ENCODE data around the gene SCN4A. TPM values are rescaled to one million over a fixed set of nuclear protein-coding genes. Genes with fewer than 3 reads are reported as not detected.

Gene SCN4A
- total and polyA plus RNA-seq, 2 of the 13 experiments (the other 11 are each of a cell fraction or from before 2014, with no cell fraction given), result 0.02 to 0.03 TPM

DNA sequence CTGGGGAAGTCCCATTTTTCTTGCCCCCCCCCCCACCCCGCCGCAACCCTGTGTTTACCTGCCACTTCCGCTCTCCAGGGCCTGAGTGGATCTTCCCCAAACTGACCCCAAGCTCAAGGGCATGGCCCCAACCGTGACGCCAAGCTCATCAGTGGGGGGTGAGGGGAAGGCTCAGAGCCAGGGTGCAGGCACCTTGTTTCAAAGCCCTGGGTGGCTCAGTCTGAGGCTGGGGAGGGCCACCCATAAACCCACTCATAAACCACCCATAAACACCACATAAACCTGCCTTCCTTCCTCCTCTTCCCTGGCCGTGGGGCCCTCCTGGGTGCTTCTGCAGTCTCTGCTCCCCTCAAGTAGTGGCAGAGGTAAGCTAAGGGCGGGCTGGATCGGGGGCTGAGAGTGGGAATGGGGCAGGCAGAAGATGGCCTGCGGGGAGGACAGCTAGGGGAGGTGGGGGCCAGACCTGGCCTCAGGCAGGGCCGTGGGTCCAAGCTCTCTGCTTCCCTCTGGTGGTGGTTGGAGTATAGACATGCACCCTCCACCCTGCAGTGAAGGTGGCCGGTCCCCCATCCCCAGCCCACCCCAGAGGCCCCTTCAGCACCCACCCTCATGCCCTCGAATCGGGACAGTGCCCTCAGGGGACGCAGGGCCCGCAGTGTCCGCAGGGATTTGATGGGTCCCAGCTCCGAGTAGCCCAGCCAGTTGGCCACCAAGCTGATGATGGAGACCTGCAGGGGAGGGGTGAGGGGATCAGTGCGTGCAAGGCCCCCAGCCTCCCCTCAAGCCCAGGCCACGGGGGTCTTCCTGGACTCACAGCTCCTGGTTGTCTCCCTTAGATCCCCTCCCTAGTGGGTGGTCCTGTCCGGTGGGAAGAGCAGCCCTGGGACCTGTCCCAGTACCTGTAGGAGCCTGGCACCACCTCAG lies 26.0 kb downstream of the SCN4A start (continued):
- TF ChIP-seq, protein P1, sequence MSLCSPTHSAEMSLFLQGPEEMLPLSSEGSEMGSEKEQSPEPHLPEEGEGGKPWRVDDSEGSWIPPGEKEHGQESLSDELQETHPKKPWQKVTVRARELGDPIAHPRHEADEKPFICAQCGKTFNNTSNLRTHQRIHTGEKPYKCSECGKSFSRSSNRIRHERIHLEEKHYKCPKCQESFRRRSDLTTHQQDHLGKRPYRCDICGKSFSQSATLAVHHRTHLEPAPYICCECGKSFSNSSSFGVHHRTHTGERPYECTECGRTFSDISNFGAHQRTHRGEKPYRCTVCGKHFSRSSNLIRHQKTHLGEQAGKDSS (CRISPR knock-in tag; IDR thresholded peaks at IDR 0.05; ENCODE audit: borderline replicate concordance, low read depth), result peak; percentile 89
- TF ChIP-seq ARNT (IDR thresholded peaks at IDR 0.05), result no peak
- TF ChIP-seq BORCS8-MEF2B (CRISPR knock-in tag; IDR thresholded peaks at IDR 0.05), result no peak
- TF ChIP-seq RBM39 (IDR thresholded peaks at IDR 0.05; ENCODE audit: low read depth, low read length, poor library complexity, severe bottlenecking), result no peak
- no peak; the same call in 1 of the 2 replicates for TF ChIP-seq ZNF225 (CRISPR knock-in tag; IDR thresholded peaks at IDR 0.05)
- TF ChIP-seq EP300 (IDR thresholded peaks at IDR 0.05; ENCODE audit: low read depth in 2 of 2, low read length in 2 of 2), result no peak
- TF ChIP-seq EP300 (CRISPR knock-in tag; IDR thresholded peaks at IDR 0.05; ENCODE audit: borderline replicate concordance), result no peak
- TF ChIP-seq, protein P2, sequence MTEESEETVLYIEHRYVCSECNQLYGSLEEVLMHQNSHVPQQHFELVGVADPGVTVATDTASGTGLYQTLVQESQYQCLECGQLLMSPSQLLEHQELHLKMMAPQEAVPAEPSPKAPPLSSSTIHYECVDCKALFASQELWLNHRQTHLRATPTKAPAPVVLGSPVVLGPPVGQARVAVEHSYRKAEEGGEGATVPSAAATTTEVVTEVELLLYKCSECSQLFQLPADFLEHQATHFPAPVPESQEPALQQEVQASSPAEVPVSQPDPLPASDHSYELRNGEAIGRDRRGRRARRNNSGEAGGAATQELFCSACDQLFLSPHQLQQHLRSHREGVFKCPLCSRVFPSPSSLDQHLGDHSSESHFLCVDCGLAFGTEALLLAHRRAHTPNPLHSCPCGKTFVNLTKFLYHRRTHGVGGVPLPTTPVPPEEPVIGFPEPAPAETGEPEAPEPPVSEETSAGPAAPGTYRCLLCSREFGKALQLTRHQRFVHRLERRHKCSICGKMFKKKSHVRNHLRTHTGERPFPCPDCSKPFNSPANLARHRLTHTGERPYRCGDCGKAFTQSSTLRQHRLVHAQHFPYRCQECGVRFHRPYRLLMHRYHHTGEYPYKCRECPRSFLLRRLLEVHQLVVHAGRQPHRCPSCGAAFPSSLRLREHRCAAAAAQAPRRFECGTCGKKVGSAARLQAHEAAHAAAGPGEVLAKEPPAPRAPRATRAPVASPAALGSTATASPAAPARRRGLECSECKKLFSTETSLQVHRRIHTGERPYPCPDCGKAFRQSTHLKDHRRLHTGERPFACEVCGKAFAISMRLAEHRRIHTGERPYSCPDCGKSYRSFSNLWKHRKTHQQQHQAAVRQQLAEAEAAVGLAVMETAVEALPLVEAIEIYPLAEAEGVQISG (CRISPR knock-in tag; IDR thresholded peaks at IDR 0.05), result peak; percentile 54; the same call in 1 of the 2 replicates
- no peak for TF ChIP-seq ZNF431 (CRISPR knock-in tag; IDR thresholded peaks at IDR 0.05; ENCODE audit: borderline replicate concordance, low read depth)
- no peak for TF ChIP-seq GLI4 (CRISPR knock-in tag; IDR thresholded peaks at IDR 0.05; ENCODE audit: borderline replicate concordance)
- TF ChIP-seq ZNF549 (CRISPR knock-in tag; IDR thresholded peaks at IDR 0.05), result no peak
- TF ChIP-seq NFE2 (CRISPR knock-in tag; IDR thresholded peaks at IDR 0.05), result no peak
- TF ChIP-seq SPEN (CRISPR knock-in tag; IDR thresholded peaks at IDR 0.05; ENCODE audit: low read depth), result peak; percentile 67
- TF ChIP-seq, protein P3, sequence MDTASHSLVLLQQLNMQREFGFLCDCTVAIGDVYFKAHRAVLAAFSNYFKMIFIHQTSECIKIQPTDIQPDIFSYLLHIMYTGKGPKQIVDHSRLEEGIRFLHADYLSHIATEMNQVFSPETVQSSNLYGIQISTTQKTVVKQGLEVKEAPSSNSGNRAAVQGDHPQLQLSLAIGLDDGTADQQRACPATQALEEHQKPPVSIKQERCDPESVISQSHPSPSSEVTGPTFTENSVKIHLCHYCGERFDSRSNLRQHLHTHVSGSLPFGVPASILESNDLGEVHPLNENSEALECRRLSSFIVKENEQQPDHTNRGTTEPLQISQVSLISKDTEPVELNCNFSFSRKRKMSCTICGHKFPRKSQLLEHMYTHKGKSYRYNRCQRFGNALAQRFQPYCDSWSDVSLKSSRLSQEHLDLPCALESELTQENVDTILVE (CRISPR knock-in tag; IDR thresholded peaks at IDR 0.05), result no peak
- no peak for TF ChIP-seq TOPORS (CRISPR knock-in tag; IDR thresholded peaks at IDR 0.05)
- no peak for TF ChIP-seq HNF4A (CRISPR knock-in tag; IDR thresholded peaks at IDR 0.05)
- TF ChIP-seq, protein P4, sequence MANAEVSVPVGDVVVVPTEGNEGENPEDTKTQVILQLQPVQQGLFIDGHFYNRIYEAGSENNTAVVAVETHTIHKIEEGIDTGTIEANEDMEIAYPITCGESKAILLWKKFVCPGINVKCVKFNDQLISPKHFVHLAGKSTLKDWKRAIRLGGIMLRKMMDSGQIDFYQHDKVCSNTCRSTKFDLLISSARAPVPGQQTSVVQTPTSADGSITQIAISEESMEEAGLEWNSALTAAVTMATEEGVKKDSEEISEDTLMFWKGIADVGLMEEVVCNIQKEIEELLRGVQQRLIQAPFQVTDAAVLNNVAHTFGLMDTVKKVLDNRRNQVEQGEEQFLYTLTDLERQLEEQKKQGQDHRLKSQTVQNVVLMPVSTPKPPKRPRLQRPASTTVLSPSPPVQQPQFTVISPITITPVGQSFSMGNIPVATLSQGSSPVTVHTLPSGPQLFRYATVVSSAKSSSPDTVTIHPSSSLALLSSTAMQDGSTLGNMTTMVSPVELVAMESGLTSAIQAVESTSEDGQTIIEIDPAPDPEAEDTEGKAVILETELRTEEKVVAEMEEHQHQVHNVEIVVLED (CRISPR knock-in tag; IDR thresholded peaks at IDR 0.05; ENCODE audit: borderline replicate concordance), result no peak
- no peak for TF ChIP-seq ZFYVE20 (CRISPR knock-in tag; IDR thresholded peaks at IDR 0.05; ENCODE audit: borderline replicate concordance, low read depth)
- TF ChIP-seq, protein P5, sequence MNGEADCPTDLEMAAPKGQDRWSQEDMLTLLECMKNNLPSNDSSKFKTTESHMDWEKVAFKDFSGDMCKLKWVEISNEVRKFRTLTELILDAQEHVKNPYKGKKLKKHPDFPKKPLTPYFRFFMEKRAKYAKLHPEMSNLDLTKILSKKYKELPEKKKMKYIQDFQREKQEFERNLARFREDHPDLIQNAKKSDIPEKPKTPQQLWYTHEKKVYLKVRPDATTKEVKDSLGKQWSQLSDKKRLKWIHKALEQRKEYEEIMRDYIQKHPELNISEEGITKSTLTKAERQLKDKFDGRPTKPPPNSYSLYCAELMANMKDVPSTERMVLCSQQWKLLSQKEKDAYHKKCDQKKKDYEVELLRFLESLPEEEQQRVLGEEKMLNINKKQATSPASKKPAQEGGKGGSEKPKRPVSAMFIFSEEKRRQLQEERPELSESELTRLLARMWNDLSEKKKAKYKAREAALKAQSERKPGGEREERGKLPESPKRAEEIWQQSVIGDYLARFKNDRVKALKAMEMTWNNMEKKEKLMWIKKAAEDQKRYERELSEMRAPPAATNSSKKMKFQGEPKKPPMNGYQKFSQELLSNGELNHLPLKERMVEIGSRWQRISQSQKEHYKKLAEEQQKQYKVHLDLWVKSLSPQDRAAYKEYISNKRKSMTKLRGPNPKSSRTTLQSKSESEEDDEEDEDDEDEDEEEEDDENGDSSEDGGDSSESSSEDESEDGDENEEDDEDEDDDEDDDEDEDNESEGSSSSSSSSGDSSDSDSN (CRISPR knock-in tag; IDR thresholded peaks at IDR 0.05), result no peak
- TF ChIP-seq ZNF251 (CRISPR knock-in tag; IDR thresholded peaks at IDR 0.05), result no peak

All from HepG2 (cell line).